Activated CD8-positive, alpha-beta memory T cell treated with anti-CD3 and anti-CD28 coated beads, Interleukin-2, amount 50 U/mL, for 24 hours (primary cell): Measurements from ENCODE around the gene FZD10.

ENCODE experiments used
- DNase-seq: peaks from one replicate; pipeline ENCODE4 v3.0.0-alpha.2; 2020; ENCODE audit errors: extremely low read depth

The FZD10 gene

GRCh38 chr12:130132831-130133511 is 29.3 kb upstream of the FZD10 start:
- no peak for DNase-seq

GRCh38 chr12:130133851-130134562 is 28.3 kb upstream of the FZD10 start:
- DNase-seq, result no peak

- DNase-seq, result no peak
Measured at GRCh38 chr12:130134563-130134915, 27.7 kb upstream of the FZD10 start.

GRCh38 chr12:130136509-130137039 is 25.7 kb upstream of the FZD10 start:
- no peak for DNase-seq

- no peak for DNase-seq
Measured at GRCh38 chr12:130137040-130138018, 24.9 kb upstream of the FZD10 start.

- DNase-seq, result no peak
Measured at GRCh38 chr12:130138478-130138877, 23.8 kb upstream of the FZD10 start.

- no peak for DNase-seq
Measured at GRCh38 chr12:130139567-130140421, 22.5 kb upstream of the FZD10 start.

- no peak for DNase-seq
Measured at GRCh38 chr12:130141105-130141504, 21.2 kb upstream of the FZD10 start.

- DNase-seq, result no peak
Measured at GRCh38 chr12:130141901-130142683, 20.2 kb upstream of the FZD10 start.

- no peak for DNase-seq
Measured at GRCh38 chr12:130142736-130143135, 19.5 kb upstream of the FZD10 start.

- DNase-seq, result no peak
Measured at GRCh38 chr12:130143136-130143535, 19.1 kb upstream of the FZD10 start.

GRCh38 chr12:130144256-130144655 is 18.0 kb upstream of the FZD10 start:
- no peak for DNase-seq

- DNase-seq, result no peak
Measured at GRCh38 chr12:130145731-130146130, 16.5 kb upstream of the FZD10 start.

- DNase-seq, result no peak
Measured at GRCh38 chr12:130146176-130146931, 15.9 kb upstream of the FZD10 start.

GRCh38 chr12:130147875-130148596 is 14.2 kb upstream of the FZD10 start:
- DNase-seq, result no peak

GRCh38 chr12:130151846-130152245 is 10.4 kb upstream of the FZD10 start:
- no peak for DNase-seq

- no peak for DNase-seq
Measured at GRCh38 chr12:130152386-130152785, 9.9 kb upstream of the FZD10 start.

- DNase-seq, result no peak
Measured at GRCh38 chr12:130153803-130154202, 8.5 kb upstream of the FZD10 start.
